GM12878 (cell line): ENCODE measurements around the gene SSR3. TPM values are rescaled to one million over a fixed set of nuclear protein-coding genes. Genes with fewer than 3 reads are reported as not detected.

Experiments
- BACH1 ChIP-seq: fragments of 450-650 bp; IDR thresholded peaks from 2 replicates; pipeline ENCODE4 v1.6.1; 2017; ENCODE audit warnings: mild to moderate bottlenecking, borderline replicate concordance
- CBX3 ChIP-seq: fragments of 200-600 bp; sonication (generic); IDR thresholded peaks from 2 replicates; pipeline ENCODE4 v1.6.1; 2016; ENCODE audit warnings: low read depth, borderline replicate concordance
- CHD1 ChIP-seq: IDR thresholded peaks from 2 replicates; pipeline ENCODE4 v1.6.1; 2012; ENCODE audit warnings: low read depth, low read length, improper control_type of control experiment
- CHD4 ChIP-seq: fragments of 200-600 bp; sonication (generic); IDR thresholded peaks from 2 replicates; pipeline ENCODE4 v1.6.1; 2016; ENCODE audit warnings: mild to moderate bottlenecking
- EZH2 ChIP-seq: IDR thresholded peaks from 2 replicates; pipeline ENCODE4 v1.6.1; 2012; ENCODE audit warnings: low read depth, mild to moderate bottlenecking, control low read depth, inconsistent platforms, low read length, borderline replicate concordance; ENCODE audit not compliant: control insufficient read depth
- HSF1 ChIP-seq: fragments of 150-350 bp; IDR thresholded peaks from 2 replicates; pipeline ENCODE4 v1.6.1; 2014; ENCODE audit warnings: mild to moderate bottlenecking, low read depth, low read length
- JUND ChIP-seq: IDR thresholded peaks from 2 replicates; pipeline ENCODE4 v1.6.1; 2012; ENCODE audit warnings: low read depth, mild to moderate bottlenecking, low read length, improper control_type of control experiment, moderate library complexity
- KDM1A ChIP-seq: fragments of 200-600 bp; sonication (generic); IDR thresholded peaks from 2 replicates; pipeline ENCODE4 v1.6.1; 2016; ENCODE audit warnings: borderline replicate concordance
- NR2C1 ChIP-seq: fragments of 450-650 bp; IDR thresholded peaks from 2 replicates; pipeline ENCODE4 v1.6.1; 2017; ENCODE audit warnings: antibody characterized with exemption, mild to moderate bottlenecking, moderate library complexity
- POLR2AphosphoS5 ChIP-seq: IDR thresholded peaks from 2 replicates; pipeline ENCODE4 v1.6.1; 2011; ENCODE audit warnings: mild to moderate bottlenecking, low read length, inconsistent platforms
- REST ChIP-seq: IDR thresholded peaks from 2 replicates; pipeline ENCODE4 v1.6.1; 2012; ENCODE audit warnings: mild to moderate bottlenecking, low read depth, low read length
- SMC3 ChIP-seq: IDR thresholded peaks from 2 replicates; pipeline ENCODE4 v1.6.1; 2011; ENCODE audit warnings: low read length, improper control_type of control experiment, borderline replicate concordance
- SP1 ChIP-seq: IDR thresholded peaks from one replicate; pipeline ENCODE4 v1.6.1; 2011; ENCODE audit warnings: low read depth, low read length
- USF1 ChIP-seq: IDR thresholded peaks from 2 replicates; pipeline ENCODE4 v1.6.1; 2011; ENCODE audit warnings: borderline replicate concordance, low read depth, mild to moderate bottlenecking, moderate library complexity, mixed read lengths, low read length; ENCODE audit not compliant: insufficient read depth; ENCODE audit errors: extremely low read length
- YY1 ChIP-seq: IDR thresholded peaks from 2 replicates; pipeline ENCODE4 v1.6.1; 2011; ENCODE audit warnings: low read depth, mild to moderate bottlenecking, low read length
- ZBED1 ChIP-seq: IDR thresholded peaks from 2 replicates; pipeline ENCODE4 v1.6.1; 2016; ENCODE audit warnings: borderline replicate concordance
- ZNF384 ChIP-seq: IDR thresholded peaks from 2 replicates; pipeline ENCODE4 v1.6.1; 2012; ENCODE audit warnings: low read depth, mild to moderate bottlenecking, low read length, improper control_type of control experiment, borderline replicate concordance
- ZSCAN29 ChIP-seq: fragments of 450-650 bp; IDR thresholded peaks from 2 replicates; pipeline ENCODE4 v1.6.1; 2017; ENCODE audit warnings: mild to moderate bottlenecking, moderate library complexity
- polyA plus RNA-seq, 11 experiments: library from polyadenylated mRNA; depleted of rRNA in 4 of 11; unstranded in 6 of 11; stranded (reverse) in 5 of 11; fragments of >200 nt; fragmentation: Nextera tagmentation in 4 of 11; fragmentation: Illumina TruSeq in 1 of 11; extraction: Ambion mirVana in 4 of 11; extraction: Trizol in 1 of 11; gene quantifications; 1 replicate in 1 of 11; 2 replicates in 10 of 11; pipeline versions ENCODE4 v1.2.1 to v1.2.3, GENCODE V29; 2011 to 2016; ENCODE audit warnings: inconsistent platforms in 2 of 11, missing spikeins in 2 of 11, low read depth in 1 of 11
- total RNA-seq, 4 experiments: library from RNA; depleted of rRNA in 3 of 4; stranded (reverse); fragments of >200 nt in 3 of 4; fragmentation: Illumina TruSeq in 1 of 4; extraction: Trizol in 1 of 4; gene quantifications; 2 replicates each; pipeline versions ENCODE4 v1.2.1 to v1.2.3, GENCODE V29; 2013 to 2021
- TF ChIP-seq, protein P1 (sequence below): IDR thresholded peaks from 2 replicates; pipeline ENCODE4 v1.6.1; 2011; ENCODE audit warnings: borderline replicate concordance, low read depth, mild to moderate bottlenecking, moderate library complexity, low read length; ENCODE audit not compliant: insufficient read depth, poor library complexity, severe bottlenecking
- TF ChIP-seq, protein P2 (sequence below): fragments of 450-650 bp; conservative IDR thresholded peaks from 2 replicates; pipeline ENCODE4 v1.6.1; 2017; ENCODE audit warnings: mild to moderate bottlenecking, moderate library complexity

The SSR3 gene
- total and polyA plus RNA-seq, 10 of the 15 experiments (the other 5 are each of a cell fraction or from before 2014, with no cell fraction given): 133 to 345 (median 191) TPM

DNA sequence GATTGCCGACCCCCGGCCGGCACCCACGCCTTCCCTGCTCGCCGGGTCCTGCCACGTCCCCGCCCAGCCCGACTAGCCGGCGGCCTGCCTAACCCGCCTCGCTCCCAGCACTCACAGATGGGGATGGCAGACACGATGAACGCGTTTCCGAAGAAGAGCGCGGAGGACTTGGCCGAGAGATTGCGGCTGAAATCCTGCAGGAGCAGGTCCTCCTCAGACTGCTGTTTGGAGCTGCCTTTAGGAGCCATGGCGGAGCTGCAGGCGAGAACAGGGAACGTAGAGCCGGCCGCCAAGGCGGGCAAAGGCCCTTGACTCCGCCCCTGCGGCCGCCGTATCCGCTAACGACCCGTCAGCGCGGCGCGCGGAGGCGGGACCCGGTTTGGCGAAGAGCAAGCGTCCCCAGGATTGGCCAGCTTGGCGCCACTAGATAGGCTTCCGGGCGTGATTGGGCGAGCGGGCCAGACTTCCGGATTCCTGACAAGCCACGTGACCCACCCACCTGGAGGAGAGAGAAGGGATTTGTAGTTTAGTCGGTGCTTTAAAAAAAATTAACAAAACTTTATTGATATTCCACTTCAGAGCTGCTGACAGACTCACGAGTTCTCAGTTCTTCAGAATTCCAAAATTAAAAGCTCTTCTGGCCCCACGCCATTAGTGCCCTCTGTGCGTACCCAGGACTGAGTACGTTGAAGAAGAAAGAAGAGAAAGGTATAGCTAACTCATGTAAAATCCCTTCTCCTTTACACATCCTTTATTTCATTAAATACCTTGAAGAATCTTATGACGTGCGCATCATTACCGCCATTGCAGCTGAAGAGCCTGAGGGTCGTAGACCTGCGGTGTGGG lies at the start of gene SSR3 (continued):
- TF ChIP-seq ZSCAN29 (no peak), SMC3 (no peak), POLR2AphosphoS5 (peak; percentile 94), EZH2 (no peak), CHD4 (no peak), ZBED1 (no peak), JUND (no peak), USF1 (peak; percentile 90), CBX3 (no peak), BACH1 (0 out of 2 replicates have a peak, but pooled peaks have one; percentile 53), REST (no peak), YY1 (peak; percentile 92), NR2C1 (peak; percentile 49; the same call in 1 of the 2 replicates), KDM1A (no peak), SP1 (peak; percentile 98), ZNF384 (peak; percentile 99), HSF1 (0 out of 2 replicates have a peak, but pooled peaks have one; percentile 40), CHD1 (no peak)
- TF ChIP-seq, protein P1, sequence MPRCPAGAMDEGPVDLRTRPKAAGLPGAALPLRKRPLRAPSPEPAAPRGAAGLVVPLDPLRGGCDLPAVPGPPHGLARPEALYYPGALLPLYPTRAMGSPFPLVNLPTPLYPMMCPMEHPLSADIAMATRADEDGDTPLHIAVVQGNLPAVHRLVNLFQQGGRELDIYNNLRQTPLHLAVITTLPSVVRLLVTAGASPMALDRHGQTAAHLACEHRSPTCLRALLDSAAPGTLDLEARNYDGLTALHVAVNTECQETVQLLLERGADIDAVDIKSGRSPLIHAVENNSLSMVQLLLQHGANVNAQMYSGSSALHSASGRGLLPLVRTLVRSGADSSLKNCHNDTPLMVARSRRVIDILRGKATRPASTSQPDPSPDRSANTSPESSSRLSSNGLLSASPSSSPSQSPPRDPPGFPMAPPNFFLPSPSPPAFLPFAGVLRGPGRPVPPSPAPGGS: no peak
- TF ChIP-seq, protein P2, sequence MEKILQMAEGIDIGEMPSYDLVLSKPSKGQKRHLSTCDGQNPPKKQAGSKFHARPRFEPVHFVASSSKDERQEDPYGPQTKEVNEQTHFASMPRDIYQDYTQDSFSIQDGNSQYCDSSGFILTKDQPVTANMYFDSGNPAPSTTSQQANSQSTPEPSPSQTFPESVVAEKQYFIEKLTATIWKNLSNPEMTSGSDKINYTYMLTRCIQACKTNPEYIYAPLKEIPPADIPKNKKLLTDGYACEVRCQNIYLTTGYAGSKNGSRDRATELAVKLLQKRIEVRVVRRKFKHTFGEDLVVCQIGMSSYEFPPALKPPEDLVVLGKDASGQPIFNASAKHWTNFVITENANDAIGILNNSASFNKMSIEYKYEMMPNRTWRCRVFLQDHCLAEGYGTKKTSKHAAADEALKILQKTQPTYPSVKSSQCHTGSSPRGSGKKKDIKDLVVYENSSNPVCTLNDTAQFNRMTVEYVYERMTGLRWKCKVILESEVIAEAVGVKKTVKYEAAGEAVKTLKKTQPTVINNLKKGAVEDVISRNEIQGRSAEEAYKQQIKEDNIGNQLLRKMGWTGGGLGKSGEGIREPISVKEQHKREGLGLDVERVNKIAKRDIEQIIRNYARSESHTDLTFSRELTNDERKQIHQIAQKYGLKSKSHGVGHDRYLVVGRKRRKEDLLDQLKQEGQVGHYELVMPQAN: peak; percentile 86
